BJ (cell line): ENCODE results near the gene SCAF4. TPM values are rescaled to one million over a fixed set of nuclear protein-coding genes. Genes with fewer than 3 reads are reported as not detected.

Experiments
- CTCF ChIA-PET: fragments of 350-600 bp; formaldehyde crosslinking; extraction: SDS; loops from one replicate; lab custom pipeline; 2021; ENCODE audit warnings: antibody characterized with exemption, inconsistent platforms; lab: Yijun Ruan, JAX
- POLR2A ChIA-PET: fragments of 300-600 bp; sonication (Branson Sonifier 250); formaldehyde crosslinking; extraction: SDS; loops from one replicate; lab custom pipeline; 2021; ENCODE audit warnings: antibody characterized with exemption; lab: Charles Lee
- DNase-seq: peaks from one replicate; pipeline ENCODE4 v3.0.0-alpha.2; 2011; ENCODE audit warnings: low read depth
- H3K27me3 ChIP-seq: 2 replicates; pipeline ENCODE4 v1.6.0; 2011; ENCODE audit warnings: low read length; ENCODE audit not compliant: control insufficient read depth, insufficient read depth
- H3K36me3 ChIP-seq: 2 replicates; pipeline ENCODE4 v1.5.1; 2011; ENCODE audit warnings: low read length; ENCODE audit not compliant: control insufficient read depth, insufficient read depth
- H3K4me3 ChIP-seq: 2 replicates; pipeline ENCODE4 v1.5.1; 2011; ENCODE audit warnings: low read depth, mild to moderate bottlenecking, control low read depth, low read length
- polyA plus RNA-seq: library from polyadenylated mRNA; depleted of rRNA; stranded (reverse); fragments of >200 nt; gene quantifications from 2 replicates; pipeline ENCODE4 v1.2.3, GENCODE V29; 2011
- TF ChIP-seq, protein P1 (sequence below): IDR thresholded peaks from 2 replicates; pipeline ENCODE4 v1.5.1; 2011; ENCODE audit warnings: low read depth, mild to moderate bottlenecking, control low read depth, inconsistent platforms, low read length, moderate library complexity; ENCODE audit not compliant: insufficient read depth

The SCAF4 gene
- polyA plus RNA-seq, 1 experiment = 4.1 TPM

DNA sequence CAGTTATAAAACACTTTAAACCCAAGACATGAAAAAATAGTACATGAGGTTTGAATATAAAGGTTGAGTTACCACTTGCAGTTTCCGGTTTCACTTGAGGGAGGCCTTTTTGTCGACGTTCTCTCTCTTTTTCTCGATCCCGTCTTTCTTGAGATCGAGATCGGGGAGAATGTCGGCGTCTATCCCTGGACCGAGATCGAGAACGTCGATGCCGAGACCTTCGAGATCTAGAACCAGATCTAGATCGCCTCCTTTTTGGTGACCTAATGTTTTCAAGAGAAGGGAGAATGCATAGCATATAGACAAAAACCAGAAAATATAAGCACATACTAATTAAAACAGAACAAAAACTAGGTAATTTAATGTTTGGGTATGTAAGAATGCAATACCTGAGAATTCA is 38.7 kb downstream of the SCAF4 start:
- H3K4me3 ChIP-seq = no peak overlapping the region
- no peak for DNase-seq
- no peaks in the 10 kb centered on the region for H3K27me3 ChIP-seq
- TF ChIP-seq, protein P1, sequence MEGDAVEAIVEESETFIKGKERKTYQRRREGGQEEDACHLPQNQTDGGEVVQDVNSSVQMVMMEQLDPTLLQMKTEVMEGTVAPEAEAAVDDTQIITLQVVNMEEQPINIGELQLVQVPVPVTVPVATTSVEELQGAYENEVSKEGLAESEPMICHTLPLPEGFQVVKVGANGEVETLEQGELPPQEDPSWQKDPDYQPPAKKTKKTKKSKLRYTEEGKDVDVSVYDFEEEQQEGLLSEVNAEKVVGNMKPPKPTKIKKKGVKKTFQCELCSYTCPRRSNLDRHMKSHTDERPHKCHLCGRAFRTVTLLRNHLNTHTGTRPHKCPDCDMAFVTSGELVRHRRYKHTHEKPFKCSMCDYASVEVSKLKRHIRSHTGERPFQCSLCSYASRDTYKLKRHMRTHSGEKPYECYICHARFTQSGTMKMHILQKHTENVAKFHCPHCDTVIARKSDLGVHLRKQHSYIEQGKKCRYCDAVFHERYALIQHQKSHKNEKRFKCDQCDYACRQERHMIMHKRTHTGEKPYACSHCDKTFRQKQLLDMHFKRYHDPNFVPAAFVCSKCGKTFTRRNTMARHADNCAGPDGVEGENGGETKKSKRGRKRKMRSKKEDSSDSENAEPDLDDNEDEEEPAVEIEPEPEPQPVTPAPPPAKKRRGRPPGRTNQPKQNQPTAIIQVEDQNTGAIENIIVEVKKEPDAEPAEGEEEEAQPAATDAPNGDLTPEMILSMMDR = no peak
- ChIA-PET POLR2A (no interaction called here), CTCF (no interaction called here)
- H3K36me3 ChIP-seq = peaks cover 4% of the 10 kb centered on the region

DNA sequence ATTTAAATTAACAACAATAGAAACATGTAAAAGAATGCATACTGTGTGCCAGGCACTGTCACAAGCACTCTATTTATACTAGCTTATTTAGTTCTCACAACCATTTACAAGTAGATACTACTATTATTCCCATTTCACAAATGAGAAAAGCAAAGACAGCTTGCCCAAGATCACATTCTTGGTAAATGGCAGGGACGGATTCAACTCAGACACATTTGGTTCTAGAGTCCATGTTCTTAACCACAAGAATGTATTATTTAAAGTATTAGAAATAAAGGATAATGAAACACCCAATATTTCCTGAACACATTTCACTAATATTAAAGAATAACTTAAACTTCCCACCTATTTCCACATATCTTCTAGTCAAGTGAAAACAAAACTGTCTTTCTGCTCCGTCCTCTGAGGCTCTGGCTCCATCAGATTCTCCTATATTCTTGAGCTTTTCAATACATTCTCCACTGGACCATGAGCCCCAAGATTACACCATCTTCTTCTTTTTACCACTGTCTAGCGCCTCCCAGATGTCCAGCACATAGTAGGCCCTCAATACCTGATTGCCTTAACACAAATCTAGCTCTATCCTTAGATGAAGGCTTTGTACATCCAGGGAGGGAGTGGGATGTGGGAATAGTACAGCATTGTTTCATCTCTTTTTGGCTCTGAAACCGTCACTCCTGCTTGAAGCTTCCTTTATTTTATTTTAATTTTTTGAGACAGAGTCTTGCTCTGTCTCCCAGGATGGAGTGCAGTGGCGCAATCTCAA is 43.1 kb downstream of the SCAF4 start:
- POLR2A ChIA-PET = no interaction called here

DNA sequence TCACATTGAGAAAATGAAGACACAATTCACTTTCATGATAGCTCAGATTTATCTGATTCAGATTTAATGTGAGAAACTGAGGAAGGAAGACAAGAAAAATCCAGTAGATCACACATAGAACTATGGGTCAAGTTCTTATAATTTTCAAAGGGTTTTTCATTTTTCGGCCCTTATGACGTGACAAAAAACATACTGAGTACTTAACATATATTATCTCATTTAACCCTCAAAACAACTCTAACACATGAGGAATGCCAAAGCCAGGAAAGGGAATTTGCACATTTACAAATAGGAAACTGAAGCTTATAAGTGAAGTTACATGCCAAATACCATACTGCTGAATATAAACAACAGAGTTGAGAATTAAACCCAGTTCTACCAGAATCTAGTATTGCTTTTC is 44.8 kb downstream of the SCAF4 start:
- CTCF ChIA-PET = interaction anchor here (1.3 kb wide), 1 partner anchor 9 kb away, joined by 3 read pairs; no protein-coding TSS in a partner anchor
- POLR2A ChIA-PET = interaction anchor here (0.7 kb wide), 1 partner anchor 23 kb away, joined by 3 read pairs; no protein-coding TSS in a partner anchor
- H3K4me3 ChIP-seq = no peak overlapping the region
- peaks cover 5% of the 10 kb centered on the region; the same call in 1 of the 2 replicates for H3K36me3 ChIP-seq
- DNase-seq = no peak
- TF ChIP-seq, protein P1 = no peak
- no peaks in the 10 kb centered on the region for H3K27me3 ChIP-seq

More for the DNA sequence above, 43.1 kb downstream of the SCAF4 start:
- Histone ChIP-seq H3K4me3 (no peak overlapping the region), H3K36me3 (peaks cover 8% of the 10 kb centered on the region), H3K27me3 (no peaks in the 10 kb centered on the region)
- CTCF ChIA-PET = no interaction called here
- DNase-seq = no peak
- TF ChIP-seq, protein P1 = no peak

DNA sequence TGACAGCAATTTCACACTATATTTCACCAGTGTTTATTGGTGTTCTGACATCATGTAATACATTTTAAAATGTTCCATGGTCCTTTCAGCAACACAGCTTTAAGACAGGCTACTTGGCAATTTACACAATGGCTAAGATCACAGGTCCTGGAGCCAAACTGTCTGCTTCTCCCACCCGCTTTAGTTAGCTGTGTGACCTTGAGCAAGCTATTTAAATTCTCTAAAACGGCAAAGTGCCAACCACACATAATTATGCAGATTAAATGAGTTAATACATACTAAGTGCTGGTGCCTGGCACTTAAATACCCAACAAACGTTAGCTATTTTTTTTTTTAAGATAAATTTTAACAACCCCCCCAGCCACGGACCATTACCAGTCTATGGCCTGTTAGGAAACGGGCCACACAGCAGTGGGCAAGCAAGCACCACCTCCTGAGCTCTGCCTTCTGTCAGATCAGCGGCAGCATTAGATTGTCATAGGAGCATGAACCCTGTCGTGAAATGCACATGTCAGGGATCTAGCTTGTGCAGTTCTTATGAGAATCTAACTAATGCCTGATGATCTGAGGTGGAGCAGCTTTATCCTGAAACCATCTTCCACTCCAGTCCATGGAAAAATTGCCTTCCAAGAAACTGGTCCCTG is 45.5 kb downstream of the SCAF4 start:
- Histone ChIP-seq H3K27me3 (no peaks in the 10 kb centered on the region), H3K4me3 (no peak overlapping the region), H3K36me3 (peaks cover 5% of the 10 kb centered on the region; the same call in 1 of the 2 replicates)
- POLR2A ChIA-PET = interaction anchor here (0.7 kb wide), 1 partner anchor 23 kb away, joined by 3 read pairs; no protein-coding TSS in a partner anchor
- no peak for DNase-seq
- TF ChIP-seq, protein P1 = no peak
- CTCF ChIA-PET = interaction anchor here (1.3 kb wide), 1 partner anchor 9 kb away, joined by 3 read pairs; no protein-coding TSS in a partner anchor

DNA sequence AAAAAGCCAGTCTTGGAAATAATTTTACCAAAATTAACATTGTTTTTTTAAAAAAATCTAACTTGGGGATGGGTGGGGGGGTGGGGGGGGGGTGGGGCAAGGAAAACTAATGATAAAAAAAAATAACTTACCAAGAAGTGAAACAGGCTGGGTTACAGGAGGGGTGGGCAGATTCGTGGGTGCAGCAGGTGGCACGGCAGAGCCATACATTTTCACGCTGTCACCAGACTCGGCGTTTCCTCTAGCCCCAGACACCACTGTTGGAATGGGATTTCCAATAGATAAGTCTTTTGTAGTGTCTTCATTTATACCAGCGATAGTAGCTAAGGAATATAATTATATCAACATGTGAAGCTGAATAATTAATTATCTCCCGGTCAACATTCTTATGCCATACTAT is 47.0 kb downstream of the SCAF4 start:
- H3K27me3 ChIP-seq = no peaks in the 10 kb centered on the region
- ChIA-PET POLR2A (no interaction called here), CTCF (no interaction called here)
- peaks cover 7% of the 10 kb centered on the region; the same call in 1 of the 2 replicates for H3K36me3 ChIP-seq
- DNase-seq = no peak
- TF ChIP-seq, protein P1 = no peak
- no peak overlapping the region for H3K4me3 ChIP-seq
